ENCODE data around the gene KIF16B. TPM values are rescaled to one million over a fixed set of nuclear protein-coding genes. Genes with fewer than 3 reads are reported as not detected.

Gene KIF16B
- total and polyA plus RNA-seq, 9 of the 15 experiments (the other 6 are each of a cell fraction or from before 2014, with no cell fraction given) = 1.00 to 10.6 (median 8.5) TPM

DNA sequence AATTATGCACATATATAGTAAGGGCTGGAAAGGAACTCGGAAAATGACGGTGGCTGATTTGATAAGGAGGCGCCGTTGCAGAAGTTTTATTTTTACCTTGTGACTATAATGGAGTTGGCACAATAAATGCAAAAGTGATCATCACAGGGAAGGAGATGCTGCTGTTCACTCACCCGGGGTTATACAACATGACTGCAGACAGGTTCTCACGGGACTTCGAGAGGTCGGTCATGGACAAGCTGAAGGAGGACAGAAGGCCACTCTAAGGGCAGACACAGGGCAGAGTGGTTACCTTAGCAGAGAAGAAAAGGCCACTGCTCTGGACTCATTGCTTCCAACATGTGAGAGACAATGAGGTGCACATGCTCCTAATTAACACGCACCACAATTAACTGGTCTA lies 168.6 kb downstream of the KIF16B start (continued):
- no peak for TF ChIP-seq NR2C2 (CRISPR knock-in tag; IDR thresholded peaks at IDR 0.05)
- no peak for TF ChIP-seq NR2C2 (tag; IDR thresholded peaks at IDR 0.05)
- no peak for TF ChIP-seq NR1H2 (CRISPR knock-in tag; IDR thresholded peaks at IDR 0.05)
- TF ChIP-seq RBBP5 (IDR thresholded peaks at IDR 0.05; ENCODE audit: borderline replicate concordance, insufficient read depth, low read length, poor library complexity, severe bottlenecking) = no peak
- TF ChIP-seq ZNF408 (CRISPR knock-in tag; IDR thresholded peaks at IDR 0.05; ENCODE audit: low read depth) = no peak

- ChIA-PET POLR2A (no interaction called here), CTCF (ENCODE audit: low intra/inter-chr PET ratio) (no interaction called here)
- Histone ChIP-seq H3K79me2 (ENCODE audit: control insufficient read depth, insufficient read depth, low read length) (no peaks in the 10 kb centered on the region), H3K4me2 (ENCODE audit: insufficient read depth, low read length) (no peak overlapping the region), H3K4me3 (no peak overlapping the region), H3K9me1 (ENCODE audit: control insufficient read depth, insufficient read depth, low read length) (no peaks in the 10 kb centered on the region), H4K20me1 (replicated peaks; ENCODE audit: control insufficient read depth, insufficient read depth, low read length) (no peaks in the 10 kb centered on the region), H3K36me3 (ENCODE audit: control insufficient read depth, insufficient read depth, low read length) (no peaks in the 10 kb centered on the region; the same call in 2 of the 3 replicates), H3K27ac (ENCODE audit: extremely low read depth, low read depth, low read length) (no peak overlapping the region), H2AFZ (ENCODE audit: low read depth, low read length) (no peak overlapping the region), H3K27me3 (ENCODE audit: control insufficient read depth in 2 of 2, insufficient read depth in 2 of 2, low read length in 2 of 2) (no peaks in the 10 kb centered on the region), H3K9me3 (replicated peaks; ENCODE audit: control insufficient read depth, insufficient read depth, low read depth, low read length) (no peaks in the 10 kb centered on the region), H3K9ac (ENCODE audit: insufficient read depth in 1 of 2, low read depth in 2 of 2, low read length in 2 of 2) (no peak overlapping the region), H3K4me1 (replicated peaks in 1 of 2; ENCODE audit: control insufficient read depth in 2 of 2, insufficient read depth in 2 of 2, low read length in 2 of 2) (peaks cover 0 to 2% of the 10 kb centered on the region in 2 experiments; a peak in 1 of 5 replicates)
- in situ Hi-C loops (cut with MboI) (no loop called here), intact Hi-C loops (cut with micrococcal nuclease) (no loop called here)
- BruUV-seq (replicated peaks) = no TSS peak
- FAIRE-seq = no peak
- ATAC-seq = no peak
- WGBS (ENCODE audit: insufficient coverage, low coverage, missing lambda C conversion rate) = 66% methylated on average over 5 of the region's 5 CpGs
- DNase-seq (ENCODE audit: extremely low read depth in 1 of 4, low spot score in 3 of 4) = no peak
- TF ChIP-seq HNRNPK (IDR thresholded peaks at IDR 0.05; ENCODE audit: low read depth, low read length, poor library complexity, severe bottlenecking) (no peak), MEF2D (tag; conservative IDR thresholded peaks at IDR 0.05; ENCODE audit: low read depth) (no peak), CTCF (IDR thresholded peaks at IDR 0.05 in 2 of 3, conservative IDR thresholded peaks at IDR 0.05 in 1 of 3; ENCODE audit: insufficient read depth in 2 of 3, low read depth in 1 of 3, low read length in 3 of 3) (peak in 1 of 3 experiments; percentile 2; a peak in 1 of 6 replicates)
These were observed 169.1 kb downstream of the KIF16B start for GRCh38 chr20:16404171-16404570.
